Fibroblast of lung (primary cell): ENCODE results near the gene TMEM74B. TPM values are rescaled to one million over a fixed set of nuclear protein-coding genes. Genes with fewer than 3 reads are reported as not detected.
A peak's percentile ranks its signal among the peaks of the same experiment; 100 is the strongest.

Experiments
- DNase-seq, 2 donors: peaks; one replicate each; pipeline versions ENCODE4 v3.0.0 to v3.0.0-alpha.2; 2010; ENCODE audit warnings: low read depth in 2 of 2
- H2AFZ ChIP-seq: 2 replicates; pipeline ENCODE4 v1.5.1; 2012; ENCODE audit warnings: low read length, control low read depth, inconsistent platforms
- H3K27ac ChIP-seq: 2 replicates; pipeline ENCODE4 v1.5.1; 2011; ENCODE audit warnings: low read length, control low read depth; ENCODE audit not compliant: insufficient read depth
- H3K27me3 ChIP-seq: 2 replicates; pipeline ENCODE4 v1.5.1; 2011; ENCODE audit warnings: mild to moderate bottlenecking, low read length; ENCODE audit not compliant: control insufficient read depth, insufficient read depth
- H3K36me3 ChIP-seq: 2 replicates; pipeline ENCODE4 v1.5.1; 2011; ENCODE audit warnings: low read length; ENCODE audit not compliant: control insufficient read depth, insufficient read depth
- H3K4me1 ChIP-seq: 2 replicates; pipeline ENCODE4 v1.5.1; 2011; ENCODE audit warnings: low read length; ENCODE audit not compliant: control insufficient read depth, insufficient read depth; ENCODE audit errors: extremely low read depth
- H3K4me2 ChIP-seq: 2 replicates; pipeline ENCODE4 v1.5.1; 2011; ENCODE audit warnings: low read length, control low read depth; ENCODE audit not compliant: insufficient read depth; ENCODE audit errors: extremely low read depth
- H3K4me3 ChIP-seq, 4 experiments: fragments of 200-600 bp in 1 of 4; sonication (generic) in 1 of 4; replicated peaks in 1 of 4; 2 replicates each; pipeline ENCODE4 v1.5.1; 2011 to 2016; ENCODE audit warnings: low read length in 4 of 4, low read depth in 3 of 4, mild to moderate bottlenecking in 3 of 4, control low read depth in 2 of 4, inconsistent platforms in 1 of 4, mixed read lengths in 1 of 4; ENCODE audit not compliant: insufficient read depth in 1 of 4; ENCODE audit errors: control extremely low read depth in 1 of 4
- H3K79me2 ChIP-seq: 2 replicates; pipeline ENCODE4 v1.5.1; 2012; ENCODE audit warnings: mild to moderate bottlenecking, low read length, inconsistent platforms; ENCODE audit not compliant: control insufficient read depth, insufficient read depth
- H3K9ac ChIP-seq: 2 replicates; pipeline ENCODE4 v1.5.1; 2011; ENCODE audit warnings: mild to moderate bottlenecking, low read length, control low read depth; ENCODE audit not compliant: insufficient read depth
- H3K9me3 ChIP-seq: 2 replicates; pipeline ENCODE4 v1.5.1; 2012; ENCODE audit warnings: low read depth, low read length; ENCODE audit not compliant: control insufficient read depth, insufficient read depth
- H4K20me1 ChIP-seq: 2 replicates; pipeline ENCODE4 v1.5.1; 2011; ENCODE audit warnings: low read length; ENCODE audit not compliant: control insufficient read depth, insufficient read depth; ENCODE audit errors: extremely low read depth
- EZH2 ChIP-seq: IDR thresholded peaks from 2 replicates; pipeline ENCODE4 v1.5.1; 2012; ENCODE audit warnings: low read length, control low read depth, mild to moderate bottlenecking; ENCODE audit errors: missing control alignments
- polyA plus RNA-seq, 2 donors: library from polyadenylated mRNA; depleted of rRNA in 1 of 2; stranded (reverse) in 1 of 2; unstranded in 1 of 2; fragments of >200 nt; gene quantifications; 2 replicates each; pipeline ENCODE4 v1.2.1, GENCODE V29; 2011 to 2012; ENCODE audit warnings: missing spikeins in 1 of 2
- total RNA-seq: library from RNA; depleted of rRNA; stranded (reverse); fragments of >200 nt; gene quantifications from 2 replicates; pipeline ENCODE4 v1.2.1, GENCODE V29; 2014
- TF ChIP-seq, protein P1 (sequence below), 2 donors: IDR thresholded peaks in 1 of 2; conservative IDR thresholded peaks in 1 of 2; 1 replicate in 1 of 2; 2 replicates in 1 of 2; pipeline ENCODE4 v1.5.1; 2011 to 2012; ENCODE audit warnings: low read length in 2 of 2, control low read depth in 1 of 2, inconsistent platforms in 1 of 2, low read depth in 1 of 2, mild to moderate bottlenecking in 1 of 2

Gene TMEM74B
- total and polyA plus RNA-seq, 2 donors (not counting 1 experiment from before 2014, with no cell fraction given) = not detected

DNA sequence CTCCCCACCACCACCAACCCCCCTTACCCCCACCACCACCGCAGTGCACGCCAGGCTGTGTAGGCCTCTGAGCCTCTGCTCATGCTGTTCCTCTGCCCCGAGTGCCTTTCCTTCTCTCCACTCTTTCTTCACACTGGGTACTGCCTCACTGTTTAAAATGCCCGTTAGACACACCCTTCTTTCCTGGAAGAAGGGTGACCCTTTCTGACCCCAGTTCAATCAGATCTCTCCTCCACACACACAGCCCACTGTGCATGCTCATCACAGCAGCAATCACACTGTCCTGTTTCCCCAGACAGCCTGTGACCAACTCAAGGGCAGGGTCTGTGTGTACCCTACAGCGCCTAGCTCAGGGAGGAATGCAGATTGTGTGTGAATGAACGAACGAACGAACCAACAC is 10.0 kb downstream of the TMEM74B start:
- Histone ChIP-seq H3K4me3 (no peak overlapping the region), H3K79me2 (no peaks in the 10 kb centered on the region), H2AFZ (no peak overlapping the region), H3K27ac (no peak overlapping the region), H3K4me1 (no peaks in the 10 kb centered on the region), H3K9me3 (no peaks in the 10 kb centered on the region), H3K9ac (no peak overlapping the region), H4K20me1 (no peaks in the 10 kb centered on the region), H3K27me3 (no peaks in the 10 kb centered on the region), H3K4me2 (no peak overlapping the region), H3K36me3 (peaks cover 2% of the 10 kb centered on the region)
- no peak for DNase-seq
- TF ChIP-seq, protein P1, sequence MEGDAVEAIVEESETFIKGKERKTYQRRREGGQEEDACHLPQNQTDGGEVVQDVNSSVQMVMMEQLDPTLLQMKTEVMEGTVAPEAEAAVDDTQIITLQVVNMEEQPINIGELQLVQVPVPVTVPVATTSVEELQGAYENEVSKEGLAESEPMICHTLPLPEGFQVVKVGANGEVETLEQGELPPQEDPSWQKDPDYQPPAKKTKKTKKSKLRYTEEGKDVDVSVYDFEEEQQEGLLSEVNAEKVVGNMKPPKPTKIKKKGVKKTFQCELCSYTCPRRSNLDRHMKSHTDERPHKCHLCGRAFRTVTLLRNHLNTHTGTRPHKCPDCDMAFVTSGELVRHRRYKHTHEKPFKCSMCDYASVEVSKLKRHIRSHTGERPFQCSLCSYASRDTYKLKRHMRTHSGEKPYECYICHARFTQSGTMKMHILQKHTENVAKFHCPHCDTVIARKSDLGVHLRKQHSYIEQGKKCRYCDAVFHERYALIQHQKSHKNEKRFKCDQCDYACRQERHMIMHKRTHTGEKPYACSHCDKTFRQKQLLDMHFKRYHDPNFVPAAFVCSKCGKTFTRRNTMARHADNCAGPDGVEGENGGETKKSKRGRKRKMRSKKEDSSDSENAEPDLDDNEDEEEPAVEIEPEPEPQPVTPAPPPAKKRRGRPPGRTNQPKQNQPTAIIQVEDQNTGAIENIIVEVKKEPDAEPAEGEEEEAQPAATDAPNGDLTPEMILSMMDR (conservative IDR thresholded peaks at IDR 0.05 in 1 of 2, IDR thresholded peaks at IDR 0.05 in 1 of 2; ENCODE audit: low read depth in 1 of 2, low read length in 2 of 2) = no peak
- no peak for TF ChIP-seq EZH2

DNA sequence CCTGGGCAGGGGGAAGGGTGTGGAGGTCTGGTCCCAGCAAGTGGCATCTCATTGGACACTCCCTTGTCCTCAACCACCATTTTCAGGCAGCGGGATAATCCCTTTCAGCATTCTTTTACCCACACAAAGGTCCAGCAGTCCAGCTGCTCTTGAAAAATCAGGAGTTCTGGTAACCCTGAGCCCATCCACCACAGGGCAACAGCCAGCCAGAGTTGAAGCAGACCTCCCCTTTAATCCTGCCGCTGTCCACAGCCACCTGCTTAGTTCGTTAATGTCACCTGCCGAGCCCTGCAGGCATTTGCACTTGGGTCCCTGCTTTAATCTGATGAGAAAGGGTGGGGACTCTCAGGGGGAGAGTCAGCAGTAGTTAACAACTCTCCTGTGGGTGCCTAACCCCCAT is 11.1 kb downstream of the TMEM74B start:
- Histone ChIP-seq H3K27ac (no peak overlapping the region), H3K27me3 (no peaks in the 10 kb centered on the region), H3K4me3 (no peak overlapping the region), H3K9ac (no peak overlapping the region), H3K9me3 (no peaks in the 10 kb centered on the region), H3K36me3 (peaks cover 4% of the 10 kb centered on the region), H3K4me2 (no peak overlapping the region), H2AFZ (no peak overlapping the region), H3K4me1 (no peaks in the 10 kb centered on the region), H4K20me1 (no peaks in the 10 kb centered on the region), H3K79me2 (no peaks in the 10 kb centered on the region)
- TF ChIP-seq EZH2 = no peak
- TF ChIP-seq, protein P1 (conservative IDR thresholded peaks at IDR 0.05 in 1 of 2, IDR thresholded peaks at IDR 0.05 in 1 of 2; ENCODE audit: low read depth in 1 of 2, low read length in 2 of 2) = no peak
- no peak for DNase-seq

DNA sequence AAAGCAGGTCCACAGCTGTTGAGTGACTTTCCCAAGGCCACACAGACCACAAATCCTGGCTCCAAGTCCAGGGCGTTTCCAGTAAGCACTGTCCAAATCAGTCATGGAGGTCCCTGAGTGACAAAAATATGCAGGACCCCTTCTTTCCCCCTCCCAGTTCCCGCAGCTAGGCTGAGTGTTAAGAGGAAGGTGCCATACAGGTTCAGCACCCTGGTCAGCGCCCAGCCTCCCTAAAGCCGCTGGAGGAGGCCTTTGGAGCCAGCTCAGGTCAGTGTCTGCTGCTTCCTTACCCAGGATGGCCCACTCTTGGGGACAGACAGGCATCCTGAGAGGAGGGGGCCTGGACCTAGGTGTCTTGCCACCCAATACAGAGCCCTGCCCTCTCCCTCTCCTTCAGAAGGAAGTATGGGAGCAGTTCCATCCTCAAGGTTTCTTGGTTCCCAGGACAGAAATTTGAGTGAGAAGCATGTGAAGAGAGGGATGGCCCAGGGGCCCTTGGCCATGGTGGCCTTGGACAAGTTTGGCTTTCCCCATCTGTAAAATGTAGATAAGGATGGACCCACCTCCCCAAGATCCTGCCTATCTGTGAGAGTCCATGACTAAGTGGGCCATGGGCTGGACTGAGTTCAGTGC is 13.2 kb downstream of the TMEM74B start:
- H3K4me2 ChIP-seq = no peak overlapping the region
- TF ChIP-seq EZH2 = no peak
- TF ChIP-seq, protein P1 (conservative IDR thresholded peaks at IDR 0.05 in 1 of 2, IDR thresholded peaks at IDR 0.05 in 1 of 2; ENCODE audit: low read depth in 1 of 2, low read length in 2 of 2) = no peak
- no peaks in the 10 kb centered on the region for H3K27me3 ChIP-seq
- DNase-seq = peak; percentile 18 to 37
- no peaks in the 10 kb centered on the region for H3K9me3 ChIP-seq
- H3K36me3 ChIP-seq = peaks cover 6% of the 10 kb centered on the region
- no peak overlapping the region for H3K9ac ChIP-seq
- no peak overlapping the region for H2AFZ ChIP-seq
- H3K27ac ChIP-seq = no peak overlapping the region
- H3K4me1 ChIP-seq = no peaks in the 10 kb centered on the region
- no peaks in the 10 kb centered on the region for H3K79me2 ChIP-seq
- no peaks in the 10 kb centered on the region for H4K20me1 ChIP-seq
- H3K4me3 ChIP-seq = no peak overlapping the region
